Measurements from ENCODE around the gene CREB5.

GRCh38 chr7:28705350-28705749 is 293.0 kb downstream of the CREB5 start:
- TF ChIP-seq CTCF (conservative IDR thresholded peaks at IDR 0.05; ENCODE audit: low read depth in 2 of 2): no peak
- no peak for TF ChIP-seq POLR2AphosphoS5 (IDR thresholded peaks at IDR 0.05; ENCODE audit: low read depth)
- no peak for TF ChIP-seq STAT1 (IDR thresholded peaks at IDR 0.05; ENCODE audit: unreplicated experiment)
- TF ChIP-seq, protein P1, sequence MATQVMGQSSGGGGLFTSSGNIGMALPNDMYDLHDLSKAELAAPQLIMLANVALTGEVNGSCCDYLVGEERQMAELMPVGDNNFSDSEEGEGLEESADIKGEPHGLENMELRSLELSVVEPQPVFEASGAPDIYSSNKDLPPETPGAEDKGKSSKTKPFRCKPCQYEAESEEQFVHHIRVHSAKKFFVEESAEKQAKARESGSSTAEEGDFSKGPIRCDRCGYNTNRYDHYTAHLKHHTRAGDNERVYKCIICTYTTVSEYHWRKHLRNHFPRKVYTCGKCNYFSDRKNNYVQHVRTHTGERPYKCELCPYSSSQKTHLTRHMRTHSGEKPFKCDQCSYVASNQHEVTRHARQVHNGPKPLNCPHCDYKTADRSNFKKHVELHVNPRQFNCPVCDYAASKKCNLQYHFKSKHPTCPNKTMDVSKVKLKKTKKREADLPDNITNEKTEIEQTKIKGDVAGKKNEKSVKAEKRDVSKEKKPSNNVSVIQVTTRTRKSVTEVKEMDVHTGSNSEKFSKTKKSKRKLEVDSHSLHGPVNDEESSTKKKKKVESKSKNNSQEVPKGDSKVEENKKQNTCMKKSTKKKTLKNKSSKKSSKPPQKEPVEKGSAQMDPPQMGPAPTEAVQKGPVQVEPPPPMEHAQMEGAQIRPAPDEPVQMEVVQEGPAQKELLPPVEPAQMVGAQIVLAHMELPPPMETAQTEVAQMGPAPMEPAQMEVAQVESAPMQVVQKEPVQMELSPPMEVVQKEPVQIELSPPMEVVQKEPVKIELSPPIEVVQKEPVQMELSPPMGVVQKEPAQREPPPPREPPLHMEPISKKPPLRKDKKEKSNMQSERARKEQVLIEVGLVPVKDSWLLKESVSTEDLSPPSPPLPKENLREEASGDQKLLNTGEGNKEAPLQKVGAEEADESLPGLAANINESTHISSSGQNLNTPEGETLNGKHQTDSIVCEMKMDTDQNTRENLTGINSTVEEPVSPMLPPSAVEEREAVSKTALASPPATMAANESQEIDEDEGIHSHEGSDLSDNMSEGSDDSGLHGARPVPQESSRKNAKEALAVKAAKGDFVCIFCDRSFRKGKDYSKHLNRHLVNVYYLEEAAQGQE (IDR thresholded peaks at IDR 0.05; ENCODE audit: unreplicated experiment): no peak
- TF ChIP-seq NANOG (IDR thresholded peaks at IDR 0.05; ENCODE audit: borderline replicate concordance): no peak
- TF ChIP-seq CREB1 (CRISPR knock-in tag; IDR thresholded peaks at IDR 0.05; ENCODE audit: low read depth): no peak
- TF ChIP-seq EZH2 (IDR thresholded peaks at IDR 0.05; ENCODE audit: low read depth, unreplicated experiment): no peak
- TF ChIP-seq ZNF114 (CRISPR knock-in tag; IDR thresholded peaks at IDR 0.05): no peak
- TF ChIP-seq EZH2phosphoT487 (IDR thresholded peaks at IDR 0.05; ENCODE audit: unreplicated experiment): no peak
- no peak for TF ChIP-seq JUNB (IDR thresholded peaks at IDR 0.05; ENCODE audit: unreplicated experiment)
- TF ChIP-seq, protein P2, sequence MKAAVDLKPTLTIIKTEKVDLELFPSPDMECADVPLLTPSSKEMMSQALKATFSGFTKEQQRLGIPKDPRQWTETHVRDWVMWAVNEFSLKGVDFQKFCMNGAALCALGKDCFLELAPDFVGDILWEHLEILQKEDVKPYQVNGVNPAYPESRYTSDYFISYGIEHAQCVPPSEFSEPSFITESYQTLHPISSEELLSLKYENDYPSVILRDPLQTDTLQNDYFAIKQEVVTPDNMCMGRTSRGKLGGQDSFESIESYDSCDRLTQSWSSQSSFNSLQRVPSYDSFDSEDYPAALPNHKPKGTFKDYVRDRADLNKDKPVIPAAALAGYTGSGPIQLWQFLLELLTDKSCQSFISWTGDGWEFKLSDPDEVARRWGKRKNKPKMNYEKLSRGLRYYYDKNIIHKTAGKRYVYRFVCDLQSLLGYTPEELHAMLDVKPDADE (IDR thresholded peaks at IDR 0.05): no peak
- TF ChIP-seq, protein P3, sequence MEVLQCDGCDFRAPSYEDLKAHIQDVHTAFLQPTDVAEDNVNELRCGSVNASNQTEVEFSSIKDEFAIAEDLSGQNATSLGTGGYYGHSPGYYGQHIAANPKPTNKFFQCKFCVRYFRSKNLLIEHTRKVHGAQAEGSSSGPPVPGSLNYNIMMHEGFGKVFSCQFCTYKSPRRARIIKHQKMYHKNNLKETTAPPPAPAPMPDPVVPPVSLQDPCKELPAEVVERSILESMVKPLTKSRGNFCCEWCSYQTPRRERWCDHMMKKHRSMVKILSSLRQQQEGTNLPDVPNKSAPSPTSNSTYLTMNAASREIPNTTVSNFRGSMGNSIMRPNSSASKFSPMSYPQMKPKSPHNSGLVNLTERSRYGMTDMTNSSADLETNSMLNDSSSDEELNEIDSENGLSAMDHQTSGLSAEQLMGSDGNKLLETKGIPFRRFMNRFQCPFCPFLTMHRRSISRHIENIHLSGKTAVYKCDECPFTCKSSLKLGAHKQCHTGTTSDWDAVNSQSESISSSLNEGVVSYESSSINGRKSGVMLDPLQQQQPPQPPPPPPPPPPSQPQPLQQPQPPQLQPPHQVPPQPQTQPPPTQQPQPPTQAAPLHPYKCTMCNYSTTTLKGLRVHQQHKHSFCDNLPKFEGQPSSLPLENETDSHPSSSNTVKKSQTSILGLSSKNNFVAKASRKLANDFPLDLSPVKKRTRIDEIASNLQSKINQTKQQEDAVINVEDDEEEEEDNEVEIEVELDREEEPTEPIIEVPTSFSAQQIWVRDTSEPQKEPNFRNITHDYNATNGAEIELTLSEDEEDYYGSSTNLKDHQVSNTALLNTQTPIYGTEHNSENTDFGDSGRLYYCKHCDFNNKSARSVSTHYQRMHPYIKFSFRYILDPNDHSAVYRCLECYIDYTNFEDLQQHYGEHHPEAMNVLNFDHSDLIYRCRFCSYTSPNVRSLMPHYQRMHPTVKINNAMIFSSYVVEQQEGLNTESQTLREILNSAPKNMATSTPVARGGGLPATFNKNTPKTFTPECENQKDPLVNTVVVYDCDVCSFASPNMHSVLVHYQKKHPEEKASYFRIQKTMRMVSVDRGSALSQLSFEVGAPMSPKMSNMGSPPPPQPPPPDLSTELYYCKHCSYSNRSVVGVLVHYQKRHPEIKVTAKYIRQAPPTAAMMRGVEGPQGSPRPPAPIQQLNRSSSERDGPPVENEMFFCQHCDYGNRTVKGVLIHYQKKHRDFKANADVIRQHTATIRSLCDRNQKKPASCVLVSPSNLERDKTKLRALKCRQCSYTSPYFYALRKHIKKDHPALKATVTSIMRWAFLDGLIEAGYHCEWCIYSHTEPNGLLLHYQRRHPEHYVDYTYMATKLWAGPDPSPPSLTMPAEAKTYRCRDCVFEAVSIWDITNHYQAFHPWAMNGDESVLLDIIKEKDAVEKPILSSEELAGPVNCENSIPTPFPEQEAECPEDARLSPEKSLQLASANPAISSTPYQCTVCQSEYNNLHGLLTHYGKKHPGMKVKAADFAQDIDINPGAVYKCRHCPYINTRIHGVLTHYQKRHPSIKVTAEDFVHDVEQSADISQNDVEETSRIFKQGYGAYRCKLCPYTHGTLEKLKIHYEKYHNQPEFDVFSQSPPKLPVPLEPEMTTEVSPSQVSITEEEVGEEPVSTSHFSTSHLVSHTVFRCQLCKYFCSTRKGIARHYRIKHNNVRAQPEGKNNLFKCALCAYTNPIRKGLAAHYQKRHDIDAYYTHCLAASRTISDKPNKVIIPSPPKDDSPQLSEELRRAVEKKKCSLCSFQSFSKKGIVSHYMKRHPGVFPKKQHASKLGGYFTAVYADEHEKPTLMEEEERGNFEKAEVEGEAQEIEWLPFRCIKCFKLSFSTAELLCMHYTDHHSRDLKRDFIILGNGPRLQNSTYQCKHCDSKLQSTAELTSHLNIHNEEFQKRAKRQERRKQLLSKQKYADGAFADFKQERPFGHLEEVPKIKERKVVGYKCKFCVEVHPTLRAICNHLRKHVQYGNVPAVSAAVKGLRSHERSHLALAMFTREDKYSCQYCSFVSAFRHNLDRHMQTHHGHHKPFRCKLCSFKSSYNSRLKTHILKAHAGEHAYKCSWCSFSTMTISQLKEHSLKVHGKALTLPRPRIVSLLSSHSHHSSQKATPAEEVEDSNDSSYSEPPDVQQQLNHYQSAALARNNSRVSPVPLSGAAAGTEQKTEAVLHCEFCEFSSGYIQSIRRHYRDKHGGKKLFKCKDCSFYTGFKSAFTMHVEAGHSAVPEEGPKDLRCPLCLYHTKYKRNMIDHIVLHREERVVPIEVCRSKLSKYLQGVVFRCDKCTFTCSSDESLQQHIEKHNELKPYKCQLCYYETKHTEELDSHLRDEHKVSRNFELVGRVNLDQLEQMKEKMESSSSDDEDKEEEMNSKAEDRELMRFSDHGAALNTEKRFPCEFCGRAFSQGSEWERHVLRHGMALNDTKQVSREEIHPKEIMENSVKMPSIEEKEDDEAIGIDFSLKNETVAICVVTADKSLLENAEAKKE (CRISPR knock-in tag; IDR thresholded peaks at IDR 0.05): no peak
- no peak for TF ChIP-seq ZNF331 (CRISPR knock-in tag; IDR thresholded peaks at IDR 0.05; ENCODE audit: low read depth)
